Measurements from ENCODE around the gene CD27.

DNA sequence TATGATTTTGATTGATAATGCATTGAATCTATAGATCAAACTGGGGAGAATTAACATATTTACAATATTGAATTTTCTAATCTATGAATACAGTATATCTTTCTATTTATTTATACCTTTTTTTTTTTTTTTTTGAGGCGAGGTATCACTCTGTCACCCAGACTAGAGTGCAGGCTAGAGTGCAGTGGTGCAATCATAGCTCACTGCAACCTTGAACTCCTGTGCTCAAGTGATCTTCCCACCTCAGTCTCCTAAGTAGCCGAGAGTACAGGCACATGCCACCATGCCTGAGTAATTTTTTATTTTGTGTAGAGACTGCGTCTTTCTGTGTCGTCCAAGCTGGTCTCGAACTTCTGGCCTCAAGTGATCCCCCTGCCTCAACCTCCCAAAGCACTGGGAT is 40.4 kb upstream of the CD27 start:
- TF ChIP-seq, protein P1, sequence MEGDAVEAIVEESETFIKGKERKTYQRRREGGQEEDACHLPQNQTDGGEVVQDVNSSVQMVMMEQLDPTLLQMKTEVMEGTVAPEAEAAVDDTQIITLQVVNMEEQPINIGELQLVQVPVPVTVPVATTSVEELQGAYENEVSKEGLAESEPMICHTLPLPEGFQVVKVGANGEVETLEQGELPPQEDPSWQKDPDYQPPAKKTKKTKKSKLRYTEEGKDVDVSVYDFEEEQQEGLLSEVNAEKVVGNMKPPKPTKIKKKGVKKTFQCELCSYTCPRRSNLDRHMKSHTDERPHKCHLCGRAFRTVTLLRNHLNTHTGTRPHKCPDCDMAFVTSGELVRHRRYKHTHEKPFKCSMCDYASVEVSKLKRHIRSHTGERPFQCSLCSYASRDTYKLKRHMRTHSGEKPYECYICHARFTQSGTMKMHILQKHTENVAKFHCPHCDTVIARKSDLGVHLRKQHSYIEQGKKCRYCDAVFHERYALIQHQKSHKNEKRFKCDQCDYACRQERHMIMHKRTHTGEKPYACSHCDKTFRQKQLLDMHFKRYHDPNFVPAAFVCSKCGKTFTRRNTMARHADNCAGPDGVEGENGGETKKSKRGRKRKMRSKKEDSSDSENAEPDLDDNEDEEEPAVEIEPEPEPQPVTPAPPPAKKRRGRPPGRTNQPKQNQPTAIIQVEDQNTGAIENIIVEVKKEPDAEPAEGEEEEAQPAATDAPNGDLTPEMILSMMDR (IDR thresholded peaks at IDR 0.05), result no peak
- TF ChIP-seq, protein P2, sequence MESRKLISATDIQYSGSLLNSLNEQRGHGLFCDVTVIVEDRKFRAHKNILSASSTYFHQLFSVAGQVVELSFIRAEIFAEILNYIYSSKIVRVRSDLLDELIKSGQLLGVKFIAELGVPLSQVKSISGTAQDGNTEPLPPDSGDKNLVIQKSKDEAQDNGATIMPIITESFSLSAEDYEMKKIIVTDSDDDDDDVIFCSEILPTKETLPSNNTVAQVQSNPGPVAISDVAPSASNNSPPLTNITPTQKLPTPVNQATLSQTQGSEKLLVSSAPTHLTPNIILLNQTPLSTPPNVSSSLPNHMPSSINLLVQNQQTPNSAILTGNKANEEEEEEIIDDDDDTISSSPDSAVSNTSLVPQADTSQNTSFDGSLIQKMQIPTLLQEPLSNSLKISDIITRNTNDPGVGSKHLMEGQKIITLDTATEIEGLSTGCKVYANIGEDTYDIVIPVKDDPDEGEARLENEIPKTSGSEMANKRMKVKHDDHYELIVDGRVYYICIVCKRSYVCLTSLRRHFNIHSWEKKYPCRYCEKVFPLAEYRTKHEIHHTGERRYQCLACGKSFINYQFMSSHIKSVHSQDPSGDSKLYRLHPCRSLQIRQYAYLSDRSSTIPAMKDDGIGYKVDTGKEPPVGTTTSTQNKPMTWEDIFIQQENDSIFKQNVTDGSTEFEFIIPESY (IDR thresholded peaks at IDR 0.05; ENCODE audit: borderline replicate concordance, low read depth), result no peak
- no peak for TF ChIP-seq GATA2 (CRISPR knock-in tag; IDR thresholded peaks at IDR 0.05)
- TF ChIP-seq, protein P3, sequence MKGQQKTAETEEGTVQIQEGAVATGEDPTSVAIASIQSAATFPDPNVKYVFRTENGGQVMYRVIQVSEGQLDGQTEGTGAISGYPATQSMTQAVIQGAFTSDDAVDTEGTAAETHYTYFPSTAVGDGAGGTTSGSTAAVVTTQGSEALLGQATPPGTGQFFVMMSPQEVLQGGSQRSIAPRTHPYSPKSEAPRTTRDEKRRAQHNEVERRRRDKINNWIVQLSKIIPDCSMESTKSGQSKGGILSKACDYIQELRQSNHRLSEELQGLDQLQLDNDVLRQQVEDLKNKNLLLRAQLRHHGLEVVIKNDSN (IDR thresholded peaks at IDR 0.05; ENCODE audit: borderline replicate concordance, low read depth), result no peak
- TF ChIP-seq RAD21 (IDR thresholded peaks at IDR 0.05; ENCODE audit: low read length), result no peak
- TF ChIP-seq RFX5 (IDR thresholded peaks at IDR 0.05; ENCODE audit: low read length), result no peak
- TF ChIP-seq TAF1 (IDR thresholded peaks at IDR 0.05; ENCODE audit: borderline replicate concordance, low read depth, low read length), result no peak
- no peak for TF ChIP-seq NRF1 (IDR thresholded peaks at IDR 0.05; ENCODE audit: low read depth, low read length)
- no peak for TF ChIP-seq POLR2AphosphoS5 (IDR thresholded peaks at IDR 0.05; ENCODE audit: low read depth, low read length)
- no peak for TF ChIP-seq YY1 (IDR thresholded peaks at IDR 0.05; ENCODE audit: low read depth)

All from SK-N-SH (cell line).